GM18508 (cell line): Measurements from ENCODE around the gene PC.

ENCODE experiments used
- ATAC-seq: cut with Tn5 transposase; IDR thresholded peaks from one replicate; pipeline ENCODE4 v1.9.1; 2021; ENCODE audit warnings: moderate number of reproducible peaks; ENCODE audit not compliant: insufficient read depth, unreplicated experiment

PC gene

DNA sequence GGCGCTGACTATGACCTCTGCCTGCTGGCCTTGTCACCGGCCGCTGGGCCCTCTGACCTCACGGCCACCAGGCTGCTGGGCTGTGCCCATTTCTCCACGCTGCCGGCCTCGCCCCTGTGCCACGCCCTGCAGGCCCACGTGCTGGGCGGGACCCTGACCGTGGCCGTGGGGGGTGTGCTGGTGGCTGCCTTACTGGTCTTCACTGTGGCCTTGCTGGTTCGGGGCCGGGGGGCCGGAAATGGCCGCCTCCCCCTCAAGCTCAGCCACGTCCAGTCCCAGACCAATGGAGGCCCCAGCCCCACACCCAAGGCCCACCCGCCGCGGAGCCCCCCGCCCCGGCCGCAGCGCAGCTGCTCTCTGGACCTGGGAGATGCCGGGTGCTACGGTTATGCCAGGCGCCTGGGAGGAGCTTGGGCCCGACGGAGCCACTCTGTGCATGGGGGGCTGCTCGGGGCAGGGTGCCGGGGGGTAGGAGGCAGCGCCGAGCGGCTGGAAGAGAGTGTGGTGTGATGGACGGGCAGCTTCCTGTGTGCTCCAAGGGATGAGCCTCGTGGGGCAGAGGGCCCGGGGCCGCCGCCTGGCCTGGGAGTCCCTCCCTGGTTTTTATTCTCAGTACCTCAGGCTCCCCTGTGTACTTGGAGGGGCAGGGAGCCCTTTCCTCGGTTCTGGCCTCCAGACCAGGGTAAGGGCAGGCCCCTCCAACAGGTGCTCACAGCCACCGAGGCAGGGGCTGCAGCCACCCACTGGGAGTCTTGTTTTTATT lies 98.3 kb downstream of the PC start:
- no peak for ATAC-seq

DNA sequence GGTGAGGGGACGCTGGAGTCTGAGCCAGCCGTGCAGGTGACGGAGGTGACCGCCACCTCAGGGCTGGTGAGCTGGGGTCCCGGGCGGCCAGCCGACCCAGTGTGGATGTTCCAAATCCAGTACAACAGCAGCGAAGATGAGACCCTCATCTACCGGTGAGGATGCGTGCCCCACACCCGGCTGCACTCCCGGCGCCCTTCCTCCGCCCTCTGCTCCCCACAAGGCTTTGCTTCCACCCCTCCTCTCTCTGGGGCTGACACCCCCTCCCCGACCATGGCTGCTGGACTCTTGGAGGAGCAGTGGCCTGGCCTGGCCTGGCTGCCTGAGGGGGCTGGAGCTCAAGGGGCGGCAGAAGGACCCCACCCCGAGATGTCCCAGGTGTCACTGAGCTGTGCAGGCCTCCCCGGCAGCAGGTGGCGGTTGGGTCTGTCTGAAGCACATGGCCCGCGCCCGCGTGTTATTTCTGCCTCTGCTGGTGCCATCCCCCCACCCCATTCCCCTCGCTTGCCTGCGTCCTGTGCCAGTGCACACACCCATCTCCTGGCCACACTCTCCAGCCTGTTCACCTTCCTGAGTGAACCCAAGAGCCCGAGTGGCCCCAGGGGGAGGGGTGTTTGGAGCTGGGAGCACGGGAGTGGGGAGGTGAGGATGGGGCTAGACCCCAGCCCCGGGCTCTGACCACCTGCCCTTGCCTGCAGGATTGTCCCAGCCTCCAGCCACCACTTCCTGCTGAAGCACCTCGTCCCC lies 99.1 kb downstream of the PC start:
- no peak for ATAC-seq

- no peak for ATAC-seq
Measured at GRCh38 chr11:66858186-66858938, 99.8 kb downstream of the PC start.

GRCh38 chr11:66857927-66858185 lies 100.3 kb downstream of the PC start:
- ATAC-seq, result no peak

GRCh38 chr11:66857234-66857926 lies 100.8 kb downstream of the PC start:
- no peak for ATAC-seq

DNA sequence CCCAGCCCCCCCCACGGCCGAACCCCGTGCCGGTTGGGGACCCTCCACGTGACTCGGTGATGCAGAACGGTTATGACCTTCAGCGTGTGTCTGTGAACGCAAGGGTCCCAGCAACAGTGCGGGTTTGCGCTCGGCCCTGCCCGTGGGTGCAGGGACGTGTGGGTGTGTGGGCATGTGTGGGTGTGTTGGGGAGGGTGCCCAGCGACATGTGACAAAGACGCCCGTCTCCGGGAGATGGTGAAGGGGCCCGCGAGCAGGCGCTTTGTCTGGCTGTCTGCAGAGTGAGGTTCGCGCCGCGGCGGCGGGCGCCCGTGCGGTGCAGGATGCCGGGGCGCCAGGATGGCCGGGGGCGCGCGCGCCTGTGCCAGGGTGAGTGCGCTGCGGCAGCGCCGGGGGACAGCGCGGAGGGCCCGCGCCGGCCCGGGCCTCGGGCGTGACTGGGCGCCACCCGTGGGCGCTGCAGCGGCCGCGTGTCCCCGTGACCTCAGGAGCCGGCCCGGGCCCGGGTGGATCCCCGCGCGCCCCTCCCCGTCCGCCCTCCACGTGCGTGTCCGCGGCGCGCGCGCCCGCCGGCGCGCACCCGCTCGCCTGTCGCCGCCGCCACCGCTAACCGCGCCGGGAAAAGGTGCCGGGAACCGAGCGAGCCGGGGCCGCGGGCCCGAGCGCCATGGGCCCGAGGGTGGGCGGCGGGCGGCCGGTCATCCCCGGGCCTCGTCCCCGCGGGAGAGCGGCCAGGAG lies 101.5 kb downstream of the PC start, which contains the start of gene LRFN4:
LRFN4 (plus strand) TSS at position 569 of the 738 bp plus-strand sequence. CDS start 681 bp downstream, outside the sequence.
- ATAC-seq, result no peak

DNA sequence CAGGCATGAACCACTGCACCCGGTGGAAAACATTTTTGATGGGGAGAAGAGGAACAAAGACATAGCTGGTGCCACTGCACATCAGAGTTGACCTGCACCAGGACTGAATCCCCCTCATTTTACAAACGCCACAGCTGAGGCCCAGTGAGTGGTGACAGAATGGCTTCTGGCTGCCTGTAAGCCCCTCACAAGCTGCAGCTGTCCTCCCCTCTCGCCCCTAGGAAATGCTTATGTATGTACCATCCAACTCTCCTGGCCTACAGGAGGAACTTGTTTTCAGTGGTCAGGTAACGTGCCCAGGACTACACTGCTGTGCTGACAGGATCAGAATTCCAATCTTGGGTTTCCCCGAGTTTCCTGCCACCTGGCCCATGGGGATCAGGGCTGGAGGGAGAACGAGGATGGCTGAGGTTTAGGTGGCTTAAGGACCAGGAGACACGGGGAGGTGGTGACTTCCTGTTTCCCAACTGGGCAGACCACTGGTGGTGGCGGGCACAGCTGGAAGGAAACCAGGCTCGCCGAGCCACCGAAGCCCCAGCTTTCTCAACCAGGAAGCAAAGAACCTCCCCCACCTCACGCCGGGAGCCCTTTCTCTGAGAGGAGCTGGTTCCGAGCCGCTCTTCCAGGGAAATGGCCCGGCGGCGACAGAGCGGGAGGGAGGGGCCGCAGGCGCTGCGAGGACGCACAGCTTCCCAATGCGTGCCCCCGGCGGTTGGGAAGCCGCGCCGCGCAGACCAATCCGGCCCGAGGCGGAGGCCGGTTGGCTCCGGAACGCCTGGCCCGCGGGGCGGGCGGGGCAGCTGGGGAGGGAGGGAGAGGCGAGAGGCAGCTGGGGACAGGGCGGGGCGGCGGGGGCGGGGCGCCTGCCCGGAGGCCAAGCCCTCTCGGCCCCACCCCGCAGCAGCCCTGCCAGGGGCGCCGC lies 102.3 kb downstream of the PC start:
- ATAC-seq, result no peak

DNA sequence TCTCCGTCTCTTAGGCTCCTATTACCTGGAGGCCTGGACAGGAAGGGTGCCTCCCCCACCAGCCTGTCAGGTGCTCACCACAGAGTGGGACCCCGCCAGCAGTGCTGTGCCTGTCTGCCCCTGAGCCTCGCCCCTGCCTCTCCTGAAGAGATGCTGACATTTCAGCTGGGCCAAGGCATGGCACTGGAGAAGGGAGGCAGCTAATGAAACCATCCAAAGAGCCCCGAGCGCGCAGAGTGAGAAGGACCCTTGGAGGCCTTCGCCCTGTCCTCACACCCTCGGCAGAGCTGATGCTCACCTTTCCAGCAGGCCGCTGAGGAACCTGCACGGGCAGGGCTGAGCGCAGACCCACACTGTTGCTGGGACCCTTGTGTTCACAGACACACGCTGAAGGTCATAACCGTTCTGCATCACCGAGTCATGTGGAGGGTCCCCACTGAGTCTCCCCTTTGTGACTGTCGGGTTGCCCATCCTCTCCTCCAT lies 103.4 kb downstream of the PC start:
- ATAC-seq, result no peak

GRCh38 chr11:66854231-66854661 lies 103.9 kb downstream of the PC start:
- no peak for ATAC-seq

DNA sequence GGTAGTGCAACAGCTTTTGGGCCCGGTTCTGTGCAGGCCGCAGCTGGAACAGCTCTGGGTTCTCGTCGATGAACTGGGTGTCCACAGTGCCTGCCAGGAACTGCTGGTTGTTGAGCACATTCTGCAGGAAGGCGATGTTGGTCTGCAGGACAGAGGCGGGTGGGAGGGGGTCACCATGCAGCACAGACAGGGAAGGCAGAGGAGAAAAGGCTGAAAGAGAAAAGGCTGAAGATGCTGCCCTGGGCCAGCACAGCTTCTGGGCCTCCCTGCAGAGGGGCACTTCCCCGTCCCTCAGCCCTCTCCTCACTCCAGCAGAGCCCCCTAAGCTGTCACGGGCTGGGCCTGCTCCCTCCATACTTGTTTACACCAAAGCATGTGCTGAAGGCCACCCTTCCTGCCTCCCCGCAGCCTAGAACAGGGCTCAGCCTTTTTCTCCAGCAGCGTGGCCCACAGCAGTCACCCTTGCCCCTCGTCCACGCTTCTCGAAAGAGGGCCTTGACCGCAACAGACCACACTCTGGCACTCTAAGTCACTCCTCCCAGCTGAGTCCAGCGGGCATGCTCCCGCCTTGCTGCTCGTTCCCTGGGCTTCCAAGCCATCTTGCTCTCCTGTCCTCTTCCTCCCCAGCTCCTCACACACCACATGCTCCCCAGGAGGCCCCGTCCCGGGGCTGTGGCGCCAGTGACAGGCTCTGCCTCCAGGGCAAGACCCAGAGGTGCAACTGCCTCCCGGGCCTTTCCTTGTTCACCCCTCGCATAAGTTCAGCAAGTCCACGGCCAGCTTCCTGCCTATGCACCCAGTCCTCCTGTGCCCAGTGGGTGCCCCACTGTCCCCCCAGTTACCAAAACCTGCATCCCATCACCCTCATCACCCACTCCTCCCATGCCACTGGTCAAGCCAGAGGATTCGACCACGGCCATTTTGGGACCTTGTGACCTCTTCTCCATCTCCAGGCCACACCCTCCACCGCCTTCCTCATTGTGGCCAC lies 104.6 kb downstream of the PC start:
- no peak for ATAC-seq

DNA sequence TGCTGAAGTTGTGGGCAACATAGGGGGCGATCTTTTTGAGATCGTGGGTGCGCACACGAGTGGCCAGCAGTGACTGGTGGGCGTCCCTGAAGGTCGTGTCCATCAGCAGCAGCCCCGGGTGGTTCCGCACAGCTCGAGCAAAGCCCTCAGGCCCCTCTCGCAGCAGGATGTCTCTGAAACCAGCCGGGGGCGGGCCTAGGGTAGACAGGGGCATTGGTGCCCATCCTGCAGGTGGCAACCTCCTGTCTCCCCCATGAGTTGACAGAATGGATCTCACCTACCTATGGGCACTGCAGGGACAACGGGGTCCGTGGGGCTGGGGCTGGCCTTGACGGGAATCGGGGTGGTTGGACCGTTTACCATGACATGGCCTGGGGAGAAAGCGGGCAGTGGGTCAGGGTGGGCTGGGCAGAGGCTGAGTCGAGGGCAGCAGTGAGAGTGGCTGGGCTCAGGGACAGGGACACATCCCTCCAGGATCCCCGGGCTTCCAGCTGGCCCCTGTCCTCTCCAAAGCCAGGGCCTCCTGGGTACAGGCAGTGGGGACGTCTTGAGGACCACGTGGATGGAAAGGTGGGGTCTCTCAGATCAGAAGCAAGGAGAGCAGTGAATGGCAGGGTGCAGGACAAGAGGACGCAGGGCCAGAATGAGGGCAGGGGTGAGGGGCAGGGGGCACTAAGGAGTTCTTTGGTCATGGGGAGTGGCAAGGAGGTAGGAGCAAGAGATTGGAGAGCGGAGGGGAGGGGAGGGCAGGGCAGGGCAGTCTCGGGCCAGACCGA lies 105.5 kb downstream of the PC start:
- ATAC-seq, result no peak

DNA sequence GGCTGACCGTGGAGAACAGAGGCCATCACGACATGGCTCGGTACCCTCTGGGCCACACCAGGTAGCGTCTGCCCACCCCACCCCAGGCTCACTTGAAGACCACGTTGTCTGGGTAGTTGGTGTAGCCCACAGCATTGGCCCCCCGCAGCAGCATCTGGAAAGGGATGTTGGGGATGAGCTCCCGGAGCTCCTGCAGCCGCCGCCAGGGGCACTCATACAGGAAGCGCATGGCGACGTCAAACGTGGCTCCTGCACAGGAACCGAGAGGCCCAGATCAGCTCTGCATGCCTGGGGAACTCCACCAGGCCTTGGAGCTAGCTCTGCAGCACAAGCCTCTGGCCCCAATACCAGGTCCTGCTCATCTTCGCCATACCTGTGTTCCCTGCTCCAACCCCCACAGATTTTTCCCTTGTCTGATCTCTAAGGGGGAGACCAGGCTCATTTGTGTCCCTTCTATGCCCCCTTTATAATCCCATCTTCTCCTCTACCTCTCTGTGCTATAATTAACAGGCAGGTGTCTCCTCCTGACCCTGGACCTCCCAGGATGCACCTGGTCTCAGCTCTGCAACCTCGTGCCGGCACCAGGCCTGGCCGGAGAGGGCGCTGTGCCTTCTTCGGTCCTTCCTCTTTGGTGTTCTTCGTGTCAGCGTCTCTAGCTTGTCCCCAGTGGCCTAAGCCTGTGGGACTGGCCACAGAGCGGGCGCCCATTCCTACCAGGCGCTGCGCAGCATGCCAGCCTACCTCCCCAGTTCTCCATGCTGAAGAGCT lies 106.3 kb downstream of the PC start:
- ATAC-seq, result no peak

DNA sequence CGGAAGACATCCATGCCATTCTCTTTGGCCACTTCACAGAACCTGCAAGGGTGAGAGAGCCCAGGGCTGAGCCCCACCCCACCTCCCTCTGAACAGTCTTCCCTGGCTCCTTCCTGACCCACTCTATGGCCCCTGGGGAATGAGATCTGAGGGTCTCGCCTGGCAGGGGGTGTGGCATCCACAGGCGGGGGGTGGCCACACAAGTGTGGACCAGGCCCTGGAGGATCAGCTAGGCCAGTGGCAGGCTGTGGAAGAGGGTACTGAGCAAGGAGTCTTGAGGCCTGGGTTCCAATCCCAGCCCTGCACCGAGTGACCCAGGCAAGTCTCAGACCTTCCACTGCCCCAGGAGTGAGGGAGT lies 107.0 kb downstream of the PC start:
- no peak for ATAC-seq

DNA sequence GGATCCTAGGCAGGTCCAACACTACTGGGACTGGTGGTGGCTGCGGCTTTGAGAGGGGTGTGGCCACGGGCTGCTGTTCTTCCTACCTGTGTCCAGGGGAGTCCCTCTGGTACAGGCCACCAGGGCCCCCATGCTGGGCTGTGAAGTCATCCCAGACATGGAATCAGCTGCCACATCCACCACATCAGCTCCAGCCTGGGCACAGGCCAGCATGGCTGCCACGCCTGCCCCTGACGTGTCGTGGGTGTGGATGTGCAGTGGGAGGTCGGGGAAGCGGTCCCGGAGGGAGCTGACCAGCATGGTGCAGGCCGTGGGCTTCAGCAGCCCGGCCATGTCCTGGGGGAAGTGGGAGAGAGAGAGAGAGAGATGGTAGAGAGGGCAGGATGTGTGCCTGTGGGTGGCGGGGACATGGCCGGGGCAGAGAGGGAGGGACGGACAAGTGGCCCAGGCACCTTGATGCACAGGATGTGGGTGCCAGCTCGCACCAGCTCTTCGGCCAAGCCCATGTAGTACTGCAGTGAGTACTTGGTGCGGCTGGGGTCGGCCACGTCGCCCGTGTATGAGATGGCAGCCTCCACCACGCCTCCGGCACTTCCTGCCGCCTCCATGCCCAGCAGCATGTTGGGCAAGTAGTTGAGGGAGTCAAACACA lies 107.5 kb downstream of the PC start:
- ATAC-seq, result no peak

DNA sequence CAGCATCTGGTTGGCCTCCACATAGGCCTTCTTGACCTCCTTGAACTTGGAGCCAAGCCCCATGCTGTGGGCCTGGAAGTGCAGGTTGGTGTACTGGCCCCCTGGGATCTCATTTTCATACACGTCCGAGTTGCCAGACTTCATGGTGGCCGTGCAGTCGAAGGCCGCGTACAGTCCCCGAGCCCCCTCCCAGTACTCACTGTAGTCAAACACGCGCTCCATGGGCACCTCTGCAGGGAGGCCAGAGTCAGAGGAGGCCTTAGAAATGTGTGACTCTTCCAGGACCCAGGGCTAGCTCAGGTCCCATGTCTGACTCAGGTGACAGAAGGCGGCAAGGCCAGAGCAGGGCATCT lies 108.0 kb downstream of the PC start:
- no peak for ATAC-seq
